ENCODE data around the gene MUC13.

DNA sequence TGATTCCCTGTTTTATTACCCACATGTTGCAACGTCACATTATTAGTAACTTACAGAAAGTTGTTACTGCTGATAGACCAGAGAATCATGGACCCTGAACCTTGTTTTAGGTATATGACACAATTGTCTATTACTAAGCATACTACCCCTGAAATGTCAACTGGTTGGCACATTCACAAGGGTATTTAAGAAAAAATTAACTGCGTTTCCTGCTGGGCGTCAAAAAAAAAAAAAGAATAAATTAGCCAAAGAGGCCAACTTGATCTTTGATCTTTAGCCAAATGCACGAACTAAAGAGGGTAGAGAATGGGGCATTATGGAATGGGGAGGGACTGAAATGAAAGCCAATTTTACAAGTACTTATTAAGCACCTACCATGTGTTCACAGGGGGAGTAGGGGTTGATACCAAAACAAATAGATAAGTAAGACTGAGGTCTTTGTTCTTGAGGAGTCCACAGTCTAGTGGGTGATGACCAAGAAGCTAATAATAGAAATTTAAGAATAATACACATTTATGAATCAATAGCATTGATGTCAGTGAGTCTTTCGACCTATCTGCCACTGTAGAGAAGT, 17.8 kb upstream of the MUC13 start:
- TF ChIP-seq EZH2 (IDR thresholded peaks at IDR 0.05): no peak
- TF ChIP-seq POLR2AphosphoS5 (IDR thresholded peaks at IDR 0.05; ENCODE audit: borderline replicate concordance, low read depth, low read length): no peak
- TF ChIP-seq FOXP2 (optimal IDR thresholded peaks at IDR 0.05; ENCODE audit: control extremely low read depth, extremely low read length, insufficient read depth): no peak

Data from SK-N-MC (cell line).